Stimulated activated CD4-positive, alpha-beta T cell treated with anti-CD3 and anti-CD28 coated beads, Interleukin-2, amount 100 ng/mL, for 24 hours (primary cell): ENCODE data around the gene ANTXR2.
"Not testable (repeated sequence)": the region's sequence is repeated elsewhere in the genome, so short reads cannot be mapped to it uniquely, and the experiment has no call there.

Experiments
- DNase-seq, 2 donors: peaks; one replicate each; pipeline ENCODE4 v3.0.0-alpha.2; 2020

Gene ANTXR2

GRCh38 chr4:79904331-79904730, 168.7 kb downstream of the ANTXR2 start:
- DNase-seq: no peak

GRCh38 chr4:79900182-79900581, 172.8 kb downstream of the ANTXR2 start:
- DNase-seq: no peak

GRCh38 chr4:79899481-79899880, 173.5 kb downstream of the ANTXR2 start:
- no peak for DNase-seq

- DNase-seq: no peak
Observed at GRCh38 chr4:79898055-79898454, 175.0 kb downstream of the ANTXR2 start.

- no peak for DNase-seq
Observed at GRCh38 chr4:79897174-79897573, 175.9 kb downstream of the ANTXR2 start.

GRCh38 chr4:79893456-79893855, 179.6 kb downstream of the ANTXR2 start:
- no peak for DNase-seq

- not testable (repeated sequence) for DNase-seq
Observed at GRCh38 chr4:79889026-79889425, 184.0 kb downstream of the ANTXR2 start.

- DNase-seq: no peak
Observed at GRCh38 chr4:79886557-79886956, 186.5 kb downstream of the ANTXR2 start.

GRCh38 chr4:79886021-79886420, 187.0 kb downstream of the ANTXR2 start:
- DNase-seq: no peak

GRCh38 chr4:79883290-79883689, 189.7 kb downstream of the ANTXR2 start:
- DNase-seq: no peak

- no peak for DNase-seq
Observed at GRCh38 chr4:79882806-79883205, 190.2 kb downstream of the ANTXR2 start.

- DNase-seq: no peak
Observed at GRCh38 chr4:79881407-79881806, 191.6 kb downstream of the ANTXR2 start.

- no peak for DNase-seq
Observed at GRCh38 chr4:79877511-79877910, 195.5 kb downstream of the ANTXR2 start.

GRCh38 chr4:79875344-79875899, 197.6 kb downstream of the ANTXR2 start:
- no peak for DNase-seq

GRCh38 chr4:79874197-79874596, 198.8 kb downstream of the ANTXR2 start:
- no peak for DNase-seq

- no peak for DNase-seq
Observed at GRCh38 chr4:79872738-79873137, 200.3 kb downstream of the ANTXR2 start.

- DNase-seq: no peak
Observed at GRCh38 chr4:79871961-79872360, 201.1 kb downstream of the ANTXR2 start.

GRCh38 chr4:79869597-79870237, 203.3 kb downstream of the ANTXR2 start:
- no peak for DNase-seq

GRCh38 chr4:79865201-79865597, 207.8 kb downstream of the ANTXR2 start:
- DNase-seq: no peak

GRCh38 chr4:79864500-79865200, 208.4 kb downstream of the ANTXR2 start:
- no peak for DNase-seq

- DNase-seq: no peak
Observed at GRCh38 chr4:79863333-79863732, 209.7 kb downstream of the ANTXR2 start.

- no peak for DNase-seq
Observed at GRCh38 chr4:79862821-79863220, 210.2 kb downstream of the ANTXR2 start.

- DNase-seq: no peak
Observed at GRCh38 chr4:79857811-79858210, 215.2 kb downstream of the ANTXR2 start.

GRCh38 chr4:79856196-79856595, 216.8 kb downstream of the ANTXR2 start:
- DNase-seq: no peak
